ENCODE measurements around the gene MAPK6. TPM values are rescaled to one million over a fixed set of nuclear protein-coding genes. Genes with fewer than 3 reads are reported as not detected.
A peak's percentile ranks its signal among the peaks of the same experiment; 100 is the strongest.

MAPK6 gene
- polyA plus RNA-seq, 4 donors, result 34.9 to 45.3 (median 41.3) TPM

GRCh38 chr15:52099651-52100272, 80.7 kb downstream of the MAPK6 start:
- no peak for DNase-seq (ENCODE audit: low read depth in 4 of 4, low spot score in 3 of 4)

- DNase-seq (ENCODE audit: low read depth in 4 of 4, low spot score in 3 of 4), result no peak
These were observed 81.9 kb downstream of the MAPK6 start for GRCh38 chr15:52100807-52101442.

- DNase-seq (ENCODE audit: low read depth in 4 of 4, low spot score in 3 of 4), result no peak
These were observed 82.7 kb downstream of the MAPK6 start for GRCh38 chr15:52101542-52102323.

- DNase-seq (ENCODE audit: low read depth in 4 of 4, low spot score in 3 of 4), result no peak
These were observed 83.4 kb downstream of the MAPK6 start for GRCh38 chr15:52102463-52102862.

GRCh38 chr15:52103217-52104207, 84.5 kb downstream of the MAPK6 start:
- DNase-seq (ENCODE audit: low read depth in 4 of 4, low spot score in 3 of 4), result no peak

- DNase-seq (ENCODE audit: low read depth in 4 of 4, low spot score in 3 of 4), result no peak
These were observed 85.5 kb downstream of the MAPK6 start for GRCh38 chr15:52104532-52105004.

- no peak for DNase-seq (ENCODE audit: low read depth in 4 of 4, low spot score in 3 of 4)
These were observed 86.8 kb downstream of the MAPK6 start for GRCh38 chr15:52105846-52106245.

GRCh38 chr15:52106641-52107040, 87.6 kb downstream of the MAPK6 start:
- DNase-seq (ENCODE audit: low read depth in 4 of 4, low spot score in 3 of 4), result no peak

GRCh38 chr15:52107238-52107637, 88.2 kb downstream of the MAPK6 start:
- DNase-seq (ENCODE audit: low read depth in 4 of 4, low spot score in 3 of 4), result no peak

GRCh38 chr15:52109559-52110451, 90.8 kb downstream of the MAPK6 start:
- DNase-seq (ENCODE audit: low read depth in 4 of 4, low spot score in 3 of 4), result no peak

GRCh38 chr15:52111517-52112202, 92.6 kb downstream of the MAPK6 start:
- no peak for DNase-seq (ENCODE audit: low read depth in 4 of 4, low spot score in 3 of 4)

- peak in 1 of 4 donors; percentile 45 for DNase-seq (ENCODE audit: low read depth in 4 of 4, low spot score in 3 of 4)
These were observed 93.3 kb downstream of the MAPK6 start for GRCh38 chr15:52112203-52112750.

- DNase-seq (ENCODE audit: low read depth in 4 of 4, low spot score in 3 of 4), result no peak
These were observed 94.2 kb downstream of the MAPK6 start for GRCh38 chr15:52113235-52113634.

GRCh38 chr15:52113708-52114107, 94.7 kb downstream of the MAPK6 start:
- no peak for DNase-seq (ENCODE audit: low read depth in 4 of 4, low spot score in 3 of 4)

- DNase-seq (ENCODE audit: low read depth in 4 of 4, low spot score in 3 of 4), result no peak
These were observed 95.4 kb downstream of the MAPK6 start for GRCh38 chr15:52114261-52115055.

- no peak for DNase-seq (ENCODE audit: low read depth in 4 of 4, low spot score in 3 of 4)
These were observed 96.8 kb downstream of the MAPK6 start for GRCh38 chr15:52115598-52116427.

Data from right renal pelvis (tissue), 4 donors.